Choroid plexus epithelial cell (primary cell): ENCODE results near the gene GALNT17.

Source experiments
- DNase-seq: peaks from one replicate; pipeline ENCODE4 v3.0.0-alpha.2; 2010; ENCODE audit warnings: low read depth
- H3K4me3 ChIP-seq: 2 replicates; pipeline ENCODE4 v1.5.1; 2011; ENCODE audit warnings: low read depth, mild to moderate bottlenecking, control low read depth, low read length, moderate library complexity
- TF ChIP-seq, protein P1 (sequence below): conservative IDR thresholded peaks from 2 replicates; pipeline ENCODE4 v1.5.1; 2011; ENCODE audit warnings: low read depth, mild to moderate bottlenecking, control low read depth, inconsistent platforms, low read length, moderate library complexity

GALNT17 gene

GRCh38 chr7:71184609-71185008 is 52.7 kb downstream of the GALNT17 start:
- TF ChIP-seq, protein P1, sequence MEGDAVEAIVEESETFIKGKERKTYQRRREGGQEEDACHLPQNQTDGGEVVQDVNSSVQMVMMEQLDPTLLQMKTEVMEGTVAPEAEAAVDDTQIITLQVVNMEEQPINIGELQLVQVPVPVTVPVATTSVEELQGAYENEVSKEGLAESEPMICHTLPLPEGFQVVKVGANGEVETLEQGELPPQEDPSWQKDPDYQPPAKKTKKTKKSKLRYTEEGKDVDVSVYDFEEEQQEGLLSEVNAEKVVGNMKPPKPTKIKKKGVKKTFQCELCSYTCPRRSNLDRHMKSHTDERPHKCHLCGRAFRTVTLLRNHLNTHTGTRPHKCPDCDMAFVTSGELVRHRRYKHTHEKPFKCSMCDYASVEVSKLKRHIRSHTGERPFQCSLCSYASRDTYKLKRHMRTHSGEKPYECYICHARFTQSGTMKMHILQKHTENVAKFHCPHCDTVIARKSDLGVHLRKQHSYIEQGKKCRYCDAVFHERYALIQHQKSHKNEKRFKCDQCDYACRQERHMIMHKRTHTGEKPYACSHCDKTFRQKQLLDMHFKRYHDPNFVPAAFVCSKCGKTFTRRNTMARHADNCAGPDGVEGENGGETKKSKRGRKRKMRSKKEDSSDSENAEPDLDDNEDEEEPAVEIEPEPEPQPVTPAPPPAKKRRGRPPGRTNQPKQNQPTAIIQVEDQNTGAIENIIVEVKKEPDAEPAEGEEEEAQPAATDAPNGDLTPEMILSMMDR, result no peak
- H3K4me3 ChIP-seq, result no peak overlapping the region

DNA sequence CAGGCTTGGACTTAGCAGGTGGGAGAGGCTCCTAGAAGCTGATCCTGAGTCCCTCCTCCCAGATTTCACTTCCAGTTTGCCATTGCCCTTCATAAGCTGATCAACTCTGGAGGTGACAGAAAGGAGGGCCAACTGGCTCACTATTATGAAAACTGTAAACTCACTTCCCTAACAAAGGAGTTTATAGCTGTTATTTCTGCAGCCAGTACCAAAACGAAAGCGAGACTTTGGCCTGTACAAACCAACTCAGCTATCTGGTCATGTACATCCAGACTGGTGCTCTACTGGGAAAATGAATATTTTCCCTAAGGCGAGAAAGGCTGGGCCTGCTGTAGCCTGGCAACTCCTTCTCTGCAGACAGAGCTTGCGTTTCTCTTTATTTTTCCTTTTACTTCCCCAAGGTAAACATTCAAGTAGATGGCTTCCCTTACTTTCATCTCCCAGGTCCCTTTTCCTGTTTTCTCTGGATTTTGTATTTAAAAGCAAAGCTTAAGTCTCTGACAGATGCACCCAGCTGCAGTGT is 54.7 kb downstream of the GALNT17 start:
- no peak for DNase-seq
- H3K4me3 ChIP-seq, result no peak overlapping the region
- TF ChIP-seq, protein P1, result no peak

More at GRCh38 chr7:71184609-71185008, 52.7 kb downstream of the GALNT17 start:
- DNase-seq, result no peak

DNA sequence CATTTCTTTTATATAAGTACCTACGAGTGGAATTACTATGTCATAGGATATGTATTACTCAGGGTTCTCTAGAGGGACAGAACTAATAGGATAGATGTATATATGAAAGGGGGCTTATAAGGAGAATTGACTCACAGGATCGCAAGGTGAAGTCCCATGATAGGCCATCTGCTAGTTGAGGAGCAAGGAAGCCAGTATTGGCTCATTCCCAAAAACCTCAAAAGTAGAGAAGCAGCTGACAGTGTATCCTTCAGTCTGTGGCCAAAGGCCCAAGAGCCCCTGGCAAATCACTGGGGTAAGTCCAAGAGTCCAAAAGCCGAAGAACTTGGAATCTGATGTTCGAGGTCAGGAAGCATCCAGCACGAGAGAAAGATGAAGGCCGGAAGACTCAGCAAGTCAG is 59.8 kb downstream of the GALNT17 start:
- no peak for DNase-seq
- no peak overlapping the region for H3K4me3 ChIP-seq
- TF ChIP-seq, protein P1, result no peak

- DNase-seq, result no peak
- H3K4me3 ChIP-seq, result no peak overlapping the region
- TF ChIP-seq, protein P1, result no peak
Observed at GRCh38 chr7:71193099-71193810, 61.3 kb downstream of the GALNT17 start.

DNA sequence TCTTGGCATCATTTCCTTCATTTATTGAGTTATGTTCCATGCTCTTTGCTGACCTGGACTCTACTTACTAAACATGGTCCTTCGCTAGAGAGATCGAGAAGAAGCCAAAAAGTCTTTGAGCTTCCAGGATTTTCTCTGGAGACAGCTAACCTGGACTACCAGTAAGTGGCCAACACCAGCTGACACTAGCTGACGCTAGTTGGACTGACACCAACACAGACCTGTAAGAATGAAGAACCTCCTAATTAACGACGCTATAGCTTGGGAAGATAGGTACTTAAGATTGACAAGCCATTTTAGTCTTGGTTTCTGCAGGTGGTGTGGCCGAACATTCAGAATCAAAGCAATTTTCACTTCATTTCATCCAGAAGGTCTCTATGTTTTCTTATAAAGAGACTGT is 66.4 kb downstream of the GALNT17 start:
- DNase-seq, result no peak
- no peak overlapping the region for H3K4me3 ChIP-seq
- TF ChIP-seq, protein P1, result no peak

DNA sequence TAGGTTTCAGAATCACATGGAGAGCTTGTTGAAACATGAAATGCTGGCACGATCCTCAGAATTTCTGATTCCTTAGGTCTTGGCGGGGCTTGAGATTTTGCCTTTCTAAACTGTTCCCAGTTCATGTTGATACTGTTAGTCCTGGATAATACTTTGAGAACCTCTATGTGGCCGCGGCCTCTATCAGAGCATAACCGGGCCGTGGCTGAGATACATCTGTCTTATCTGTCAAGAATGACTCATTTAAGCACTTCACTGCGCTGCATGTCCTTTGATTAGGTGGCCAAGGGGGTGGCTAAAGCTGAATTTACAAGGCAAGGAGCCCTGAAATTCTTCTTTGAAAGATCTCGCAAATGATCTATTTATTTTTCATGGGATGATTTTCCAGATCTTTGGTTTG is 66.9 kb downstream of the GALNT17 start:
- TF ChIP-seq, protein P1, result no peak
- no peak for DNase-seq
- no peak overlapping the region for H3K4me3 ChIP-seq

GRCh38 chr7:71206184-71206583 is 74.2 kb downstream of the GALNT17 start:
- no peak for DNase-seq
- TF ChIP-seq, protein P1, result no peak
- no peak overlapping the region for H3K4me3 ChIP-seq
